NT2/D1 (cell line): ENCODE data around the gene ALOX5.

ENCODE experiments used
- DNase-seq: peaks from one replicate; pipeline ENCODE4 v3.0.0-alpha.2; 2011; ENCODE audit warnings: low read depth, low spot score
- H3K27me3 ChIP-seq: 2 replicates; pipeline ENCODE4 v1.6.0; 2011; ENCODE audit warnings: mild to moderate bottlenecking; ENCODE audit not compliant: insufficient read length, insufficient read depth
- H3K36me3 ChIP-seq: 2 replicates; pipeline ENCODE4 v1.6.1; 2011; ENCODE audit warnings: mild to moderate bottlenecking, low read length, mixed read lengths; ENCODE audit not compliant: insufficient read depth, insufficient read length
- H3K4me1 ChIP-seq: 2 replicates; pipeline ENCODE4 v1.5.1; 2011; ENCODE audit not compliant: insufficient read depth, insufficient read length
- H3K4me3 ChIP-seq: 2 replicates; pipeline ENCODE4 v1.5.1; 2011; ENCODE audit warnings: low read depth; ENCODE audit not compliant: insufficient read length
- H3K9ac ChIP-seq: 2 replicates; pipeline ENCODE4 v1.6.0; 2011; ENCODE audit warnings: low read depth; ENCODE audit not compliant: insufficient read length
- H3K9me3 ChIP-seq: 2 replicates; pipeline ENCODE4 v1.5.1; 2011; ENCODE audit warnings: mild to moderate bottlenecking, low read length; ENCODE audit not compliant: insufficient read depth
- SUZ12 ChIP-seq: IDR thresholded peaks from 2 replicates; pipeline ENCODE4 v1.6.1; 2011; ENCODE audit not compliant: insufficient read length, insufficient read depth; ENCODE audit errors: extremely low read depth
- YY1 ChIP-seq: IDR thresholded peaks from 2 replicates; pipeline ENCODE4 v1.6.1; 2011; ENCODE audit not compliant: insufficient read length, insufficient read depth
- ZNF274 ChIP-seq: IDR thresholded peaks from 2 replicates; pipeline ENCODE4 v1.6.1; 2011; ENCODE audit warnings: mild to moderate bottlenecking, low read depth, low read length

ALOX5 gene

GRCh38 chr10:45451407-45451806 is 77.4 kb downstream of the ALOX5 start:
- Histone ChIP-seq H3K4me1 (peaks cover 3% of the 10 kb centered on the region), H3K9me3 (no peaks in the 10 kb centered on the region)
- DNase-seq = no peak

GRCh38 chr10:45452268-45452667 is 78.3 kb downstream of the ALOX5 start:
- Histone ChIP-seq H3K9ac (no peak overlapping the region), H3K36me3 (peaks cover 3% of the 10 kb centered on the region), H3K4me3 (no peak overlapping the region), H3K9me3 (no peaks in the 10 kb centered on the region), H3K27me3 (no peaks in the 10 kb centered on the region), H3K4me1 (peaks cover 3% of the 10 kb centered on the region)
- no peak for TF ChIP-seq YY1
- TF ChIP-seq SUZ12 = no peak
- TF ChIP-seq ZNF274 = no peak
- DNase-seq = no peak

More at GRCh38 chr10:45451407-45451806, 77.4 kb downstream of the ALOX5 start:
- H3K4me3 ChIP-seq = no peak overlapping the region
- H3K27me3 ChIP-seq = no peaks in the 10 kb centered on the region
- TF ChIP-seq SUZ12 (no peak), YY1 (no peak), ZNF274 (no peak)
- H3K36me3 ChIP-seq = no peaks in the 10 kb centered on the region
- no peak overlapping the region for H3K9ac ChIP-seq

DNA sequence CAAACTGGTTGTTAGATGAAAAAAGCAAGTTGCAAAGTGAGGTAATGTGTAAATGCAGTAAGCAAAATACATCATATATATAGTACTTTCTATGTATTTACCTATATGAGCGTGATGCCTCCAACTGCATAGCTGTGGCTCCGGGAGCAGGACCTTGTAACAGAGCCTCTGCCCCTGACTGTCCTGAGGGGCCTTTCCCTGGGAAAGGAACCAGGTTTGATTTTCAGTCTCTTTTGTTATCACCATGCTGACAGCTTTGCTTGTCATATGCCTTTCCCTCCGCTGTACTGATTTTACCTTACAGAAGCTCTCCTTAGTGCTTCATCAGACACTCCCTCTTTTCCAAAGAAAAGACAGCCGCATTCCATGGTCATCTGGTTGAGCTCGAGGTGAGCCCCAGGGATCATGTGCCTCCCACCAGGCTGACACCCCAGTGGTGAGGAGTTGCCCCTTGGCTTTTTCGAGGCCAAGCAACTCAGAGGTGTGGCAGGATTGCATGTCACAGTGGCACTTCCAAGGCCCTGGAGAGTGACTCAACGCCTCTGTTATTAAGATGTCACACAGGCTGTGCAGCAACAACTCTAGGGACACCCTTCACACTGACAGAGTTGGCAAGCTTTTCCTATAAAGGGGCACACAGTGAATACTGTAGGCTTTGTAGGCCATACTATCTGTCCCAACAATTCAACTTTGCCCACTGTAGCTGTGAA is 78.9 kb downstream of the ALOX5 start:
- H3K36me3 ChIP-seq = peaks cover 5% of the 10 kb centered on the region

DNA sequence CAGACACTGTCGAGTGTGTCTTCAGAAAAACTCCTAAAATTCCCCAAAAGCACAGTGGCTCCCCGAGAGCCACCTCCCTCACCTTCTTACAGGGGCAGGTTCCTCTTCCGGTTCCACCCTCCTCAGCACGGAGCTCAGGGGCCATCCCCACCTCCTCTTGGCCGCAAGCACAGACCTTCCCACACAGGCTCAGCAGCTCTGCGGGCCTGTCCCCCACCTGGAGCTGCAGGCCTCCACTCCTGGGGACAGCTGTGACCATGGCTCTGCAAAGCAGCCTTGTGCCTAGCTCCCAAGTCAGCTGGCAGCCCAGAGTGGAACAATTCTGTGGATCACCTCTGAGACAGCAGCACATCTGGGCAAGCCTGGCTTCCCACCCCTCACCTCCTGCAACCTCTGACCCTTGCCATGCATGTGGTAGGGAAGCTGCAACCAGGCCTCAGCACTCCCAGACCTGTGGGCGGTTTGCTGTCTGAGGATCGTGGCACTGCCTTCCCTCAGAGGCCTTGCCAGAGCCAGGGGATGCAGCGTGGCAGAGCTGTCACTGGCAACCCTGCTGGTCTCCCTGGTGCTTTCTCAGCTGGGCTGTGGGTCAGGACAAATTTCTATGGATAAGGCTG is 79.7 kb downstream of the ALOX5 start:
- Histone ChIP-seq H3K9me3 (no peaks in the 10 kb centered on the region), H3K9ac (no peak overlapping the region), H3K4me3 (no peak overlapping the region), H3K36me3 (peaks cover 5% of the 10 kb centered on the region), H3K4me1 (peaks cover 3% of the 10 kb centered on the region), H3K27me3 (no peaks in the 10 kb centered on the region)
- no peak for DNase-seq
- no peak for TF ChIP-seq YY1

More for the DNA sequence above, 78.9 kb downstream of the ALOX5 start:
- peaks cover 3% of the 10 kb centered on the region for H3K4me1 ChIP-seq
- DNase-seq = no peak
- H3K9me3 ChIP-seq = no peaks in the 10 kb centered on the region
- H3K9ac ChIP-seq = no peak overlapping the region
- TF ChIP-seq SUZ12 = no peak
- TF ChIP-seq YY1 = no peak
- TF ChIP-seq ZNF274 = no peak
- H3K4me3 ChIP-seq = no peak overlapping the region
- no peaks in the 10 kb centered on the region for H3K27me3 ChIP-seq

DNA sequence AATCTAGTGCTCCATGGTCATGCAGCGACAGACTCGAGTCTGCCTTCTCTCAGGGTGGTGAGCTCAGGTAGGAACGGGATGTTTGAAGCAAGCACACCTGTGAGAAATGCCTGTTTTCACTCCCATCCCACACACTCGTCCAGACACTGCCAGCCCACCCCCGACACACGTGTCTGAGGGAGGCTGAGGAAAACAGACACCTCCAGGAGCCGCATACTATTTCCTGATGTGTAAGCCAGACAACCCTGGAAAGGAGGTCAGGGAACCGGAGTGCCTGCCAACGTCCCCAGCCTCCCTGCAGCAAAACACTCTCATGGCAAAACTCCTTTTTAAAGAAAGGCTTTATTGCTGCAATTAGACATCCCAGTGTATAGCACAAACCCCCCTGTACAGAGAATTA is 80.2 kb downstream of the ALOX5 start:
- Histone ChIP-seq H3K36me3 (peaks cover 5% of the 10 kb centered on the region), H3K9me3 (no peaks in the 10 kb centered on the region), H3K27me3 (no peaks in the 10 kb centered on the region), H3K4me1 (peaks cover 3% of the 10 kb centered on the region), H3K4me3 (no peak overlapping the region), H3K9ac (no peak overlapping the region)
- DNase-seq = no peak
- TF ChIP-seq YY1 (no peak), ZNF274 (no peak), SUZ12 (no peak)

GRCh38 chr10:45454859-45455258 is 80.8 kb downstream of the ALOX5 start:
- no peak overlapping the region for H3K9ac ChIP-seq
- TF ChIP-seq SUZ12 (no peak), ZNF274 (no peak), YY1 (no peak)
- no peak for DNase-seq
- no peaks in the 10 kb centered on the region for H3K27me3 ChIP-seq
- no peak overlapping the region for H3K4me3 ChIP-seq
- H3K36me3 ChIP-seq = peaks cover 5% of the 10 kb centered on the region
- H3K4me1 ChIP-seq = peaks cover 3% of the 10 kb centered on the region
- no peaks in the 10 kb centered on the region for H3K9me3 ChIP-seq

DNA sequence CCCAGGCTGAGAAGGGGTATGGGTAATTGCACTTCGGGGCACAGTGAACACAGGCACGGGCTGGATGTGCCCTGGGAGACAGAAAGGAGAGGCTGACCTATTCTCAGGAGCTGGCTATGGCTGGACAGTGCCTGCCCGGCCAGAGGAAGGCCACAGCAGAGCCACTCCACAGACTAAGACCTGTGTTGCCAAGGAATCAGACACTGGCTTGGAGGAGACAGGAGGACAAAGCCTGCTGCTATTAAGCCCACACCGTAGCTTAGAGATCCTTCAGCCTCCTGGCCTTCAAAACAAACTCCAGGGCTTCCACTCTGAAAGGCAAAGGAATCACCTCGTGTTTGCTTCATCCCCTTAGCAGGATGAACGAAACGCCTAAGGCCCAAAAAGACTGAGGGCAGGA is 82.2 kb downstream of the ALOX5 start:
- H3K4me1 ChIP-seq = peaks cover 3% of the 10 kb centered on the region
- H3K9ac ChIP-seq = no peak overlapping the region
- H3K9me3 ChIP-seq = no peaks in the 10 kb centered on the region
- H3K27me3 ChIP-seq = no peaks in the 10 kb centered on the region
- DNase-seq = no peak
- H3K36me3 ChIP-seq = peaks cover 5% of the 10 kb centered on the region
- no peak overlapping the region for H3K4me3 ChIP-seq
- TF ChIP-seq SUZ12 (no peak), YY1 (no peak), ZNF274 (no peak)
